H1 (cell line): ENCODE measurements around the gene TFCP2L1.

Source experiments
- EP300 ChIP-seq, 2 experiments: IDR thresholded peaks; 1 replicate in 1 of 2; 2 replicates in 1 of 2; pipeline ENCODE4 v1.6.1; 2011 to 2012; ENCODE audit warnings: low read depth in 2 of 2, low read length in 2 of 2, mild to moderate bottlenecking in 2 of 2, borderline replicate concordance in 1 of 2, inconsistent platforms in 1 of 2, moderate library complexity in 1 of 2
- EZH2 ChIP-seq: fragments of 200-600 bp; sonication (generic); IDR thresholded peaks from 2 replicates; pipeline ENCODE4 v1.7.1; 2012; ENCODE audit warnings: low read depth, mild to moderate bottlenecking, moderate library complexity, low read length, inconsistent platforms; ENCODE audit not compliant: severe bottlenecking
- SP2 ChIP-seq: IDR thresholded peaks from 2 replicates; pipeline ENCODE4 v1.6.1; 2012; ENCODE audit warnings: mild to moderate bottlenecking, low read length, inconsistent platforms
- YY1 ChIP-seq: IDR thresholded peaks from 2 replicates; pipeline ENCODE4 v1.6.1; 2011; ENCODE audit warnings: low read depth, mild to moderate bottlenecking, low read length

DNA sequence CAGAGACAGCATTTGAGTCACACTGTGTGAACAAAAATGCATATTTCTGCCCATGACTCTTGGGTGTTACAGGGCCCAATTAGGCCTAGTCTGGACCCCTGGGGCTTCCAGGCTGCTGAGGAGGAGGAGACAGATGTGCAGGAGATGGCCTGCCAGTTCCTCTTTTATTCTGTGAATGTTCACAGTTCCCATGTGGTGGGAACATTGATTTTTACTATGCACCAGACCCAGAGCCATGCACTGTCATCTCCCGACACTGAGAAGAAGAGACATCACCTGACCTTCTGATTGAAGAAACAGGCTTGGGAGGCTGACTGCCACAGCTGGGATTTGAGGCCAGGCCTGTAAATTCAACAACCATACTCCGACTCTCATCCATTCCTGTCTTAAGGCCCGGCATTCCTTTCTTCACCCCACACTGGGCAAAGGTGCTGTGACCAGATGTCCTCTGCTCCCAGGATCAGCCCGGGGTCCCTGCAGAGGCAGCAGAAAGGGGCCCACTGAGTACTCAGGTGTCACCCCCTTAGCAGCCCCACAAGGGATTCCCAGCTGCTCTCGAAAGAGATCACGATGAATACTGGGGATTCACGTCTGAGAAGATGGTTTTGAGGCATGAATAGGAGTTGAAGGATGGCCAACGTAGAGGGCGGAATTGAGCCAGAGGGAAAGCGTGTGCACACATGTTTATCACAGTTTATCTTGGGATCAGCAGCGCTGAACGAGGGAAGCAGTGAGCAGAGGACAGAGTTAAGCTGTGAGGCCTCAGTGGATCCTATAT lies 3.6 kb upstream of the TFCP2L1 start:
- TF ChIP-seq SP2 (no peak), EP300 (IDR thresholded peaks at IDR 0.05; ENCODE audit: borderline replicate concordance in 1 of 2, low read depth in 2 of 2, low read length in 2 of 2) (no peak), YY1 (no peak), EZH2 (no peak)
